Naive thymus-derived CD8-positive, alpha-beta T cell (primary cell): Measurements from ENCODE around the gene GLI3. TPM values are rescaled to one million over a fixed set of nuclear protein-coding genes. Genes with fewer than 3 reads are reported as not detected.
A peak's percentile ranks its signal among the peaks of the same experiment; 100 is the strongest.

Experiments
- ATAC-seq, 2 donors: fragments of 150-1000 bp; cut with Tn5 transposase in 1 of 2; sonication (Bioruptor Pico), chemical (Tn5 transposase) in 1 of 2; 1 replicate in 1 of 2; 2 replicates in 1 of 2; pipeline ENCODE4 v1.10.0; 2021; ENCODE audit warnings: mild to moderate bottlenecking in 2 of 2, moderate library complexity in 2 of 2
- POLR2A ChIA-PET: fragments of 350-600 bp; sonication (Branson Sonifier 250); formaldehyde crosslinking; loops from one replicate; lab custom pipeline; 2021; ENCODE audit warnings: antibody characterized with exemption; lab: Charles Lee
- DNase-seq, 10 donors: peaks; one replicate each; pipeline versions ENCODE4 v3.0.0 to v3.0.0-alpha.2; 2020 to 2022
- H3K27ac Mint-ChIP-seq, 10 donors: one replicate each; pipeline ENCODE4 v1.8.0; 2020 to 2022; ENCODE audit warnings: mild to moderate bottlenecking in 10 of 10, mixed read lengths in 10 of 10, moderate library complexity in 4 of 10, inconsistent platforms in 1 of 10
- H3K27me3 Mint-ChIP-seq, 5 donors: one replicate each; pipeline ENCODE4 v1.8.0; 2021 to 2022; ENCODE audit warnings: mixed read lengths in 5 of 5
- H3K36me3 Mint-ChIP-seq, 3 donors: one replicate each; pipeline ENCODE4 v1.8.0; 2020 to 2022; ENCODE audit warnings: mixed read lengths in 3 of 3, mild to moderate bottlenecking in 2 of 3, inconsistent platforms in 1 of 3
- H3K4me1 Mint-ChIP-seq, 4 donors: one replicate each; pipeline ENCODE4 v1.8.0; 2021 to 2022; ENCODE audit warnings: mixed read lengths in 4 of 4
- H3K4me3 Mint-ChIP-seq, 10 donors: one replicate each; pipeline ENCODE4 v1.8.0; 2020 to 2022; ENCODE audit warnings: mild to moderate bottlenecking in 10 of 10, mixed read lengths in 10 of 10, moderate library complexity in 6 of 10, inconsistent platforms in 1 of 10
- H3K9me3 Mint-ChIP-seq, 9 donors: one replicate each; pipeline ENCODE4 v1.8.0; 2020 to 2022; ENCODE audit warnings: mixed read lengths in 9 of 9, mild to moderate bottlenecking in 3 of 9, inconsistent platforms in 1 of 9, moderate library complexity in 1 of 9
- polyA plus RNA-seq, 3 donors: library from polyadenylated mRNA; unstranded; fragments of 300-500 nt; fragmentation: Illumina TruSeq; gene quantifications; one replicate each; pipeline ENCODE4 v1.2.3, GENCODE V29; 2021
- total RNA-seq, 8 experiments: library from RNA in 2 of 8; stranded (reverse) in 2 of 8; gene quantifications; one replicate each; pipeline ENCODE4 v1.2.3 and lab custom pipeline; 2021 to 2026

GLI3 gene
- total and polyA plus RNA-seq, 5 experiments from 2014 or later: not detected

- H3K27ac Mint-ChIP-seq: no peak overlapping the region
- DNase-seq (no peak), ATAC-seq (no peak)
- no peak overlapping the region for H3K4me3 Mint-ChIP-seq
- peaks cover 2 to 9% (median 5%) of the 10 kb centered on the region in 5 donors for H3K27me3 Mint-ChIP-seq
- H3K9me3 Mint-ChIP-seq: no peaks in the 10 kb centered on the region
- POLR2A ChIA-PET: no interaction called here
- no peaks in the 10 kb centered on the region for H3K4me1 Mint-ChIP-seq
- H3K36me3 Mint-ChIP-seq: no peaks in the 10 kb centered on the region
Observed at GRCh38 chr7:42069590-42069989, 167.4 kb downstream of the GLI3 start.

DNA sequence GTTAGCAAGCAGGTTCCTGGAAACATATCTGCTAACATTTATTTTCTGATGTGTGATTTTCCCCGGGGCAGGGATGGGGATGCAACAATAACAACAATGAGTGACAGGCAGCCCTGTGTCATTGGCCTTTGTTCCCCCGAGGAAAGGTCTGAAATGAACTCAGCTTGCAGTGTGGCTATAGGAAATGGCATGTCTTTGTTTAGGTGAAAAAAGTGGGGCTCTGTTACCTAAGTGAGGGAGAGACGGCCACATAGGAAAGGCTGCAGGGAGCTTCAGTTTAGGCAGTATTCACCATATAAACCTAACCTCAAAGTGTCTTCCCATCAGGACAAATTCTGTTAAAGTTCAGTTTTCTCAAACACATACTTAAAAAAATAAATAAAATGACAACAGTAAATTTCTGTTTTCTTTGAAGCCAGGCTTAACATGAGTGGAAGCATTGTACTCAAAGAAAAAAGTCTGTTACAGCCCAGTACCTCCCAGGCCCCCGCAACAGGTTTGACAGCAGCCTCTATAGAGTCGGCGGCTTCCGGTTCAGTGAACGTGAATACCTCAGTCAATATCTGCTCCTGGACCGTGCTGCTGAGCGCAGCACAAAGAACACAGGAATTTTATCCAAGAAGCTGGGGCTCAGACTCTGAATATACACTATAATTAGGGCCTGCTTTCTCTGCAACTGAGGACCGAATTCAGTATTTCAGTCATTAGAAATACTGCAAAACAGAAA lies 168.3 kb downstream of the GLI3 start:
- Mint-ChIP-seq H3K4me1 (no peaks in the 10 kb centered on the region), H3K27ac (no peak overlapping the region), H3K27me3 (peaks cover 1 to 8% (median 3%) of the 10 kb centered on the region in 5 donors), H3K9me3 (no peaks in the 10 kb centered on the region), H3K4me3 (no peak overlapping the region), H3K36me3 (no peaks in the 10 kb centered on the region)
- ATAC-seq (no peak), DNase-seq (no peak)
- POLR2A ChIA-PET: no interaction called here

DNA sequence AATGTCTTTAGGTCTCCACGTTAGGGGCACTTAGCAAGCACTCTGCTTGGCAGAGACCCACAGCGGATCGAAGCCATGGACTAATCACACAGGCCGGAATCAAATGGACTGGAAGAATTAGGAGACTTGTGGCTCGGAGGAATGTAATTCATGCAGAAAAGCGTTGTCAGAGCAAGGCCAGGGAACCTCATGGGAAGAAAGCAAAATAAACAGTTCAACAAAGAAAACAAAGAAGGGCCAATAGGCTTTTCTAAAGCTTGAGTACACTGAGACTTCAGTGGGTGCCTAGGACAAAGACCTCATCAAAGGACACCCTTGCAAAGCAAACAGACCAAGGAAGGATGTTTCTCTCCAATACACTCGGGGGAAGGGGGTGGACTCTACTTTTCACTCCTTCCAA lies 171.1 kb downstream of the GLI3 start:
- H3K4me3 Mint-ChIP-seq: no peak overlapping the region
- ATAC-seq: no peak
- peaks cover 0 to 7% (median 0%) of the 10 kb centered on the region in 5 donors for H3K27me3 Mint-ChIP-seq
- no peaks in the 10 kb centered on the region for H3K4me1 Mint-ChIP-seq
- no peak for DNase-seq
- H3K36me3 Mint-ChIP-seq: no peaks in the 10 kb centered on the region
- H3K27ac Mint-ChIP-seq: peak overlapping the region in 1 of 10 donors; percentile 52
- H3K9me3 Mint-ChIP-seq: no peaks in the 10 kb centered on the region
- POLR2A ChIA-PET: no interaction called here

DNA sequence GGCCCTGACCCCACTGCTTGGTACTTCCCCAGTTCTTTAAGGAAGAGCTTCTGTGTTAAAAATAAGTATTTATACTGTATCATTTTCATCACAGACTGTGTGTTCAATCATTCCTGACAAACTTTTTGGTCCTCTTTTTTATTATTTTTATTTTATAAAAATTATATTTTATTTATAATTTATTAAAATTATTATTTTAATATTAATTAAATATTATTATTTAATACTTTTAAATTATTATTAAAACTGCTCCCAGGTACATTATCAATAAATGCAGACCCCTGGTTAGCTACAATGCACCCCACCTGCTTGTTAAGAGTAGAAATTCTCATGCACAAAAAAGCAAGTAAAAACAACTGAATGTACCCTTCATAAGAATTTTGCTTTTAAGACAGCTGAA lies 172.0 kb downstream of the GLI3 start:
- no peak for ATAC-seq

GRCh38 chr7:42064534-42064933 lies 172.5 kb downstream of the GLI3 start:
- no peak for DNase-seq
- Mint-ChIP-seq H3K27ac (no peak overlapping the region), H3K4me1 (no peaks in the 10 kb centered on the region), H3K4me3 (no peak overlapping the region), H3K9me3 (no peaks in the 10 kb centered on the region), H3K36me3 (no peaks in the 10 kb centered on the region), H3K27me3 (peaks cover 0 to 9% (median 0%) of the 10 kb centered on the region in 5 donors)
- POLR2A ChIA-PET: no interaction called here
- no peak for ATAC-seq

More for the DNA sequence above, 172.0 kb downstream of the GLI3 start:
- Mint-ChIP-seq H3K36me3 (no peaks in the 10 kb centered on the region), H3K9me3 (no peaks in the 10 kb centered on the region), H3K4me3 (no peak overlapping the region), H3K27ac (no peak overlapping the region), H3K4me1 (no peaks in the 10 kb centered on the region), H3K27me3 (peaks cover 0 to 7% (median 0%) of the 10 kb centered on the region in 5 donors)
- POLR2A ChIA-PET: no interaction called here
- DNase-seq: no peak

DNA sequence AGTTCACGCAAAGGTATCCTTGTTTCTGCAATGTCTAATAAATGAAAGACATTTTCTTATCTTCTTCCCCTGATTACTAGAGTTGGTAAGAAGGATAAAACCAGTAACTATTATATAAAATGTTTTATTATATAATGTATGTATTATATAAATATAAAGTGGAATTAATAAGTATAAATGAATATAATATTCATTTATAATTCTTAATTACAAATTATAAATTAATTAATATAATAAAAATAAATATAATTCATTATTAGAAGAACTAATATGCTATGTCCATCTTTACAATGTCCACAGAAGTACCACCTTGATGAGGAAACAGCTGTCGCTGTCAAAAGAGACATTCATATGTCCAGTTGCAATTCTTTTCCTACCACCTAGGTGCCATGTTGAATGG lies 177.7 kb downstream of the GLI3 start:
- peaks cover 0 to 15% (median 0%) of the 10 kb centered on the region in 5 donors for H3K27me3 Mint-ChIP-seq
- ATAC-seq: no peak
- no peak overlapping the region for H3K4me3 Mint-ChIP-seq
- POLR2A ChIA-PET: no interaction called here
- DNase-seq: no peak
- H3K27ac Mint-ChIP-seq: no peak overlapping the region
- no peaks in the 10 kb centered on the region for H3K9me3 Mint-ChIP-seq
- no peaks in the 10 kb centered on the region for H3K4me1 Mint-ChIP-seq
- H3K36me3 Mint-ChIP-seq: no peaks in the 10 kb centered on the region

GRCh38 chr7:42057331-42057730 lies 179.7 kb downstream of the GLI3 start:
- Mint-ChIP-seq H3K4me3 (no peak overlapping the region), H3K27me3 (peaks cover 0 to 15% (median 0%) of the 10 kb centered on the region in 5 donors), H3K27ac (peak overlapping the region in 1 of 10 donors; percentile 17), H3K36me3 (no peaks in the 10 kb centered on the region), H3K4me1 (no peaks in the 10 kb centered on the region), H3K9me3 (no peaks in the 10 kb centered on the region)
- no peak for DNase-seq
- no peak for ATAC-seq
- POLR2A ChIA-PET: no interaction called here

- H3K27ac Mint-ChIP-seq: no peak overlapping the region
- POLR2A ChIA-PET: no interaction called here
- H3K9me3 Mint-ChIP-seq: peaks cover 0 to 3% (median 0%) of the 10 kb centered on the region in 9 donors
- H3K4me1 Mint-ChIP-seq: no peaks in the 10 kb centered on the region
- H3K36me3 Mint-ChIP-seq: no peaks in the 10 kb centered on the region
- no peak overlapping the region for H3K4me3 Mint-ChIP-seq
- H3K27me3 Mint-ChIP-seq: peaks cover 0 to 19% (median 0%) of the 10 kb centered on the region in 5 donors
- no peak for ATAC-seq
- no peak for DNase-seq
Observed at GRCh38 chr7:42055171-42055570, 181.8 kb downstream of the GLI3 start.

DNA sequence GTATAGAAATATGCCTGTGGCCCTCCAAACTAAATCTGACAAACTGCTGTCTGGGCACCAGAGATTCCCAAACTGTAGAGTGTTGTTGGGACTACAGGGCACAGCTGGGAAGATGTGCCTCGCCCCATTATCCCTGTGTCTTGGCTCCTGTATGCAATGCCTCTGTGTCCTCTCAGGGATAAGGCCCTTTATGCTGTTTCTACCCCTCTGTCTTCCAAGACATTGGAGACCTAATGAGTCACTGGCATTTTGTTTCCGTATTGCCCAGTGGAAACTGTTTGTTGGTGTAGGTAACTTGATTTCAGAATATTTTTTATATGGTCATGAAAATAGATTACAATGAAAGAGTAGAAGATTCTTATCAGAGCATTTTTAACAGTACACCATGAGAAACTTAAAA lies 183.2 kb downstream of the GLI3 start:
- POLR2A ChIA-PET: no interaction called here

DNA sequence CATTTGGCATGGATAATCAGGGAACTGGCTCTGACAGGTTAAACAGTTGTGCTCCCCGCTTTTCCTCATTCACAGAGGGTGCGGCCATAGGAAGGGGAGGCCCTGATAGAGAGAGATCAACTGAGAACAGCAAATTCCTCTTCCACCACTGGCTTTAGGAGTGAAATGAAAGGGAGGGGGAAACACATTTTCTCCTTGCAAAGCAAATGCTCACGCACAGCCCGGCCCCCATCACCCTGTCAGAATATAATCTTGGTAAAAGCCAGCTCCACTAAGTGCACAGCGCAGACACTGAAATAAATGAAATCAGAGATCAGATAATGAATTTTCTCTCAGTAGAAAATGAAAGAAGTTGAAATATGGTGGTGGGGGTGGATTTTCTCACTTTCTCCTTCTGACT lies 187.2 kb downstream of the GLI3 start:
- no peak for DNase-seq
- no peaks in the 10 kb centered on the region for H3K36me3 Mint-ChIP-seq
- H3K9me3 Mint-ChIP-seq: peaks cover 0 to 3% (median 0%) of the 10 kb centered on the region in 9 donors
- no peak overlapping the region for H3K4me3 Mint-ChIP-seq
- no peak for ATAC-seq
- H3K4me1 Mint-ChIP-seq: no peaks in the 10 kb centered on the region
- POLR2A ChIA-PET: no interaction called here
- no peak overlapping the region for H3K27ac Mint-ChIP-seq
- H3K27me3 Mint-ChIP-seq: peaks cover 0 to 29% (median 6%) of the 10 kb centered on the region in 5 donors

More for the DNA sequence above, 183.2 kb downstream of the GLI3 start:
- Mint-ChIP-seq H3K27ac (no peak overlapping the region), H3K9me3 (peaks cover 0 to 3% (median 0%) of the 10 kb centered on the region in 9 donors), H3K4me3 (no peak overlapping the region), H3K4me1 (no peaks in the 10 kb centered on the region), H3K36me3 (no peaks in the 10 kb centered on the region), H3K27me3 (peaks cover 0 to 16% (median 6%) of the 10 kb centered on the region in 5 donors)
- DNase-seq (no peak), ATAC-seq (no peak)

- POLR2A ChIA-PET: no interaction called here
- ATAC-seq (no peak), DNase-seq (no peak)
- Mint-ChIP-seq H3K27ac (no peak overlapping the region), H3K27me3 (peaks cover 2 to 29% (median 4%) of the 10 kb centered on the region in 5 donors), H3K36me3 (no peaks in the 10 kb centered on the region), H3K4me1 (no peaks in the 10 kb centered on the region), H3K9me3 (no peaks in the 10 kb centered on the region), H3K4me3 (no peak overlapping the region)
Observed at GRCh38 chr7:42046483-42046882, 190.5 kb downstream of the GLI3 start.

DNA sequence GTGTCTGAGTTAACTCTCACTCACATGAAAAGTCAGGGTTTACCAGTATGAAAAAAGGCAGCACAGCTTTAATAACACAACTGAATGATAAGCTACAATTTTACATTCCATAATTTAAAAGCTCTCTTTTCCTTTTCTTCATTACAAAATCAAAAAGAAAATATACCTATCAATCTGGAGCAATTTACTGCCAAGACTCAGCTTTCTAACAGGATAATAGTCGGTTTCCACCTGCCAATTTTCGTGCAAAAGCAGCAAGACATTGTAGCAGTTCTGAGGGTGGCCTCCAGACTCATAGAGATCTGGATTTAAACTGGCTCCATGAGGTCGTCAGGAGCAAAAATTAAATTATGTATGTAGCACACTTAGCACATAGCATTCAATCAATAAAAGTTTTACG lies 191.0 kb downstream of the GLI3 start:
- H3K4me1 Mint-ChIP-seq: no peaks in the 10 kb centered on the region

DNA sequence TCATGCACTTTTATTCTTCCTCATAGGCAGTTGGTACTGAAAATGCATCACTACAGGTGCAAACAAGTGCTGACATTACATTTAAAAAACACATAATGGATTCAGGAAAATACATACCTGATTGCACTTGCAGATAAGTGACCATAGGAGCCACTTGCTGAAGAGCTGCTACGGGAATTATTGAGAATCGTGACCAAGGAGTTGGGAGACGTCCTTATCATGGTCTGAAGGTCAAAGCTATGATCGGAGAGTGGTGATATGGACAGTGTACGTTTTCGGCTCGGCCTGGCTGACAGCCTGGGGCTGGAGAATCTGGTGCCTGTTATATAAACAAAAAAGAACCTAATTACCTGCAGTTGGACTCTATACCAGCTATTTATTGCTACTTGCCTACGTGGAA lies 197.1 kb downstream of the GLI3 start:
- POLR2A ChIA-PET: no interaction called here
- no peaks in the 10 kb centered on the region for H3K9me3 Mint-ChIP-seq
- ATAC-seq (no peak), DNase-seq (no peak)
- H3K27ac Mint-ChIP-seq: no peak overlapping the region
- no peak overlapping the region for H3K4me3 Mint-ChIP-seq
- peaks cover 0 to 10% (median 5%) of the 10 kb centered on the region in 5 donors for H3K27me3 Mint-ChIP-seq
- H3K4me1 Mint-ChIP-seq: no peaks in the 10 kb centered on the region
- H3K36me3 Mint-ChIP-seq: no peaks in the 10 kb centered on the region

More for the DNA sequence above, 191.0 kb downstream of the GLI3 start:
- Mint-ChIP-seq H3K4me3 (no peak overlapping the region), H3K27me3 (peaks cover 2 to 29% (median 4%) of the 10 kb centered on the region in 5 donors), H3K36me3 (no peaks in the 10 kb centered on the region), H3K9me3 (no peaks in the 10 kb centered on the region), H3K27ac (no peak overlapping the region)
- POLR2A ChIA-PET: no interaction called here
- no peak for DNase-seq
- no peak for ATAC-seq

DNA sequence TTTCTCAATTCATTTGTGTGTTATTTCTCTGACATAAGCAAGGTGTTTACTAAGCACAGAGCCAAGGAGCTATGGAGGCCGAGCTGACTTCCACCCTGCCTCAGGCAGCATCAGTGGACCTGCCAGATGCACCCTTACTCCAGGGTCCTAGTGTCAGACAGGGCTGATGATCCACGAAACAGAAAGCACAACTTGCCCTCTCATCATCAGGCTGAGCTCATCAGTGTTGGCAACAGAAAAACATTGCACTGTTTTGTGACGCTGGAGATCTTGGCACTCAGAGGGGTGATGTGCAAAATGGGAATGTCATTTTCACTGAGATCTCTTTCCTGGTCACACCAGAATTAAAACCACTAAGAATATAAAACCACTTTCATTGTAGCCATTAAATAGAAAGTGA lies 201.8 kb downstream of the GLI3 start:
- Mint-ChIP-seq H3K9me3 (no peaks in the 10 kb centered on the region), H3K4me3 (no peak overlapping the region), H3K27ac (no peak overlapping the region), H3K4me1 (no peaks in the 10 kb centered on the region), H3K36me3 (no peaks in the 10 kb centered on the region), H3K27me3 (peaks cover 0 to 10% (median 5%) of the 10 kb centered on the region in 5 donors)
- POLR2A ChIA-PET: no interaction called here
- ATAC-seq (no peak), DNase-seq (no peak)
